Effector memory CD4-positive, alpha-beta T cell (primary cell): ENCODE data around the gene EXOC1L.

Experiments used
- DNase-seq, 3 donors: peaks; one replicate each; pipeline ENCODE4 v3.0.0-alpha.2; 2020
- H3K27ac ChIP-seq: 2 replicates; pipeline ENCODE4 v1.7.0; 2013; ENCODE audit warnings: mild to moderate bottlenecking, low read length, moderate library complexity; ENCODE audit not compliant: insufficient read depth, poor library complexity, severe bottlenecking
- H3K27me3 ChIP-seq: replicated peaks from 2 replicates; pipeline ENCODE4 v1.7.0; 2013; ENCODE audit warnings: mild to moderate bottlenecking, low read length; ENCODE audit not compliant: insufficient read depth, control insufficient read depth, poor library complexity, severe bottlenecking
- H3K36me3 ChIP-seq: 2 replicates; pipeline ENCODE4 v1.7.0; 2013; ENCODE audit warnings: mild to moderate bottlenecking, low read length, moderate library complexity; ENCODE audit not compliant: control insufficient read depth, insufficient read depth
- H3K4me1 ChIP-seq: 2 replicates; pipeline ENCODE4 v1.7.0; 2013; ENCODE audit warnings: low read length, mild to moderate bottlenecking; ENCODE audit not compliant: control insufficient read depth, insufficient read depth, poor library complexity, severe bottlenecking
- H3K4me3 ChIP-seq: 2 replicates; pipeline ENCODE4 v1.7.0; 2013; ENCODE audit warnings: low read length, low read depth, mild to moderate bottlenecking; ENCODE audit not compliant: insufficient read depth, poor library complexity, severe bottlenecking
- H3K9me3 ChIP-seq: 2 replicates; pipeline ENCODE4 v1.7.0; 2013; ENCODE audit warnings: mild to moderate bottlenecking, low read length, moderate library complexity; ENCODE audit not compliant: control insufficient read depth

The EXOC1L gene

DNA sequence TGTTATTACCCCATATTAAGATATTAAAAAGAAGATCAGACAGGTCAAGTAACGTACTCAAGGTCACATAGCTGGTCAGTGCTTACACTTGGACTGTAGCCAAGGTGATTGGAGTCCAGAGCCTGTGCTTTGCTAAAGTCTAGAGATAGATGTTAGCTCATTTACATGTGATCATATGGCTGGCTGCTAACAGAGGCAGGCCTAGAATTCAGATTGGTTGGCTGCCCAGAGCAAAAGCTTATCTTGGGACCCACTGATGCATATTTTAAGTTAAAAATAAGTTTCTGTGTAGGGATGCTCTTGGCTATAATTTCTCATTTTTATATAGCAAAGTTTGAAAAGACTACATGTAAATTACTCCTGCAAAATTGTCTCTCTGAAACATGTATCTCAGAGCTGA, 18.1 kb upstream of the EXOC1L start:
- no peak for DNase-seq
- Histone ChIP-seq H3K27ac (no peak overlapping the region), H3K9me3 (no peaks in the 10 kb centered on the region), H3K27me3 (no peaks in the 10 kb centered on the region), H3K4me3 (no peak overlapping the region), H3K36me3 (no peaks in the 10 kb centered on the region), H3K4me1 (no peaks in the 10 kb centered on the region)

DNA sequence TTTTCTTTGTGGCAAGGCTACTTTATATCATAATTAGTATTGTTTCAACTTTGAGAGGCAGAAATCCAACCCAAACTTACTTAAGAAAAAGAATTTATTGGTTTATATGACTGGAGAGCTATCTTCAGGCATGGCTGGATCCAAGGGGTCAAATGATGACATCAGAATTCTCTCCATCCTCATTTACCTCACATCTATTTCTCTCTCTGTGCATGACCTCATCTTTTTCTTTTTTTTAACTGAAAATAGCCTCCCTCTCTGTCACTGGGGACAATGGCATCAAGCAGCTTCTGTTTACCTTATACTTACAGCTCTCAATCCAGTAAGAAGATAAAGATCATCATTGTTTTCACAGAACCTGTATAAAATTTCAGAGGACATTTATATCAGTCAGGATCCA, 12.0 kb upstream of the EXOC1L start:
- Histone ChIP-seq H3K4me3 (no peak overlapping the region), H3K27me3 (no peaks in the 10 kb centered on the region), H3K36me3 (no peaks in the 10 kb centered on the region), H3K4me1 (no peaks in the 10 kb centered on the region), H3K27ac (no peak overlapping the region), H3K9me3 (no peaks in the 10 kb centered on the region)
- no peak for DNase-seq

DNA sequence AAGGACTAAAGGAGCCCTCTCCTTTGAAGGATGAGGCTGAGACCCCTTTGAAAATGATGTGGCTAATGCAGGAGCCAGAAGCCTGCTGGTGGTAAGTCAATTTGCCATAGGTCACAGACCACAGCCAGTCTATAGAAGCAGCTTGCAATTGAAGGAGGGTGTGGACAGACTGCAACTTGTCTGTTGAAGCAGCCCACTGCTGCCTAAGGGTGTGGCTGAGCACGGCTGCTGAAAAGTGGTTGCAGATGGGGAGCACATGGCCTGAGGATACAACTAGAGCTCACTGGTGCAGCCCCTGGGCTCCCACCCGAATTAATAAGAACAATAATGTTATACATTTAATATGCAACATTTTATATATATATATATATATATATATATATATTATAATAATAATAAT, 11.4 kb upstream of the EXOC1L start:
- no peak overlapping the region for H3K27ac ChIP-seq
- no peaks in the 10 kb centered on the region for H3K36me3 ChIP-seq
- no peaks in the 10 kb centered on the region for H3K27me3 ChIP-seq
- no peaks in the 10 kb centered on the region for H3K9me3 ChIP-seq
- no peaks in the 10 kb centered on the region for H3K4me1 ChIP-seq
- no peak overlapping the region for H3K4me3 ChIP-seq
- DNase-seq = no peak

DNA sequence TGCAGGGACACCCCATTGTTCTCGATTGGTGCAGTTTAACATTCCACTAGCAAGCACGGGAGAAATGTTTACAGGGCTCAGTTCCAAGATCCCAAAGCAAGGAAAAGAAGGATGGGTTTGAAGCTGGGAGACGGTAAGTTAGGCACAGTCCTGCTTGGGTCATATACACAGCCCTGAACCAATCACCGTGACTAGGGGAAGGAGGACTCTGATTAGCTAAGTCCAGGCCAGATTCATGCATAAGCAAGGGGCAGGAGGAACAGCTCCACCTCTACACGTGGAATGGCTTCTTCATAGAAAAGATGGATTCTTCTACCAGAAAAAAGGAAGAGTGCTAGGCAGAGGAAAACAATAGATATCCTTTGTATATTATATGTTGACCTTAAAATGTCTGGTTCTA, 11.0 kb upstream of the EXOC1L start:
- H3K9me3 ChIP-seq = no peaks in the 10 kb centered on the region
- DNase-seq = no peak
- H3K27me3 ChIP-seq = no peaks in the 10 kb centered on the region
- H3K4me1 ChIP-seq = no peaks in the 10 kb centered on the region
- no peaks in the 10 kb centered on the region for H3K36me3 ChIP-seq
- H3K27ac ChIP-seq = no peak overlapping the region
- no peak overlapping the region for H3K4me3 ChIP-seq

DNA sequence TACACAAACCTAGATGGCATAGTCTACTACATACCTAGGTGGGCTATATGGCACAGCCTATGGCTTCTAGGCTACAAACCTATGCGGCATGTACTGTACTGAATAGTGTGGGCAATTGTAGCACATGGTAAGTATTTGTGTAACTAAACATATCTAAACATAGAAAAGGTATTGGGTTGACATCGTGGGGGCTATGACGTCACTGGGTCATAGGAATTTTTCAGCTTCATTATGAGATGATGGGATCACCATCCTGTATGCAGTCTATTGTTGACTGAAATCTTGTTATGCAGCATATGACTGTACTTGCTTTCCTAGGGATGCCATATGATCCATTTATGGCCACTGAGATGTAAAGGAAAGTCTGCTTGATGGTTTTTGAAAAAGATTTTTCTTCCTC, 1.9 kb upstream of the EXOC1L start:
- Histone ChIP-seq H3K36me3 (no peaks in the 10 kb centered on the region), H3K27ac (no peak overlapping the region), H3K9me3 (no peaks in the 10 kb centered on the region), H3K4me1 (no peaks in the 10 kb centered on the region), H3K4me3 (no peak overlapping the region), H3K27me3 (peaks cover 10% of the 10 kb centered on the region)
- no peak for DNase-seq

DNA sequence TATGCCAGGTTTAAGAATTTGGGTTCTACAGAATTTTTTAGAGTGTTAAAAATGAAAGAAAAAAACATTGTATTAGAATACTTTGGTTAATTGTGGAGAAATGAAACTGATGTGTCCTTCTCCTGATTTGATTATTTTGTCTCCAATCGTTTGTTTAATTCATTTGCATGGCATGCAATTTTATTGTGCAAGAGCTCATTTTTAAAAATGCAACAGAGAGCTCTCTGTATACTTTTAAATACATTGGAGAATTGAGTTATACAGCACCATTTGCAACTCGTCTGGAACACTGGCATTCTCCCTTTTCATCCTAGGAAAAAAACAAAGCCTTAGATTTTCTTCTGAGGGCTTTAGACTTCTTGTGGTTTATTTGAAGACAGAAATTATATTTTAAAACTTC, 689 bp downstream of the EXOC1L start:
- H3K27me3 ChIP-seq = peaks cover 10% of the 10 kb centered on the region
- no peak overlapping the region for H3K4me3 ChIP-seq
- H3K27ac ChIP-seq = no peak overlapping the region
- H3K4me1 ChIP-seq = no peaks in the 10 kb centered on the region
- no peaks in the 10 kb centered on the region for H3K36me3 ChIP-seq
- no peak for DNase-seq
- H3K9me3 ChIP-seq = no peaks in the 10 kb centered on the region

DNA sequence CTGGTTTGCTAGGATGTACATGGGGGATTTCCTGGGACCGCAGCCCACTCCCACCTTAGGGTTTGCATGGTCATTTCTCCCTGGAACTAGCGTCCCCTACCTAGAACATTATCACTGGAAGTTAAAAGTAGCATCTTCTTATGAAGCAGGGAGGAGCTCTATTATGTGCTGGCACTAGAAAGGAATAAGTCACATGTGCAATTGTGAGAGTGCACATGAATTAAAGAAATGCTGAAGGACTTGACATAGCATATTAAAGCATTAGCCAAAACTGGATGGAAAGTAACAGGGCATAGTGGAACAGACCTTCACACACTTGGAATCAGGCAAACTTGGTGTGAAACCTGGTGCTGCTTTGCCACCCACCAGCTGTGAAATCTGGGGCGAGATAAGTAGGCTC, 2.7 kb downstream of the EXOC1L start:
- no peak for DNase-seq
- no peaks in the 10 kb centered on the region for H3K9me3 ChIP-seq
- no peaks in the 10 kb centered on the region for H3K4me1 ChIP-seq
- peaks cover 10% of the 10 kb centered on the region for H3K27me3 ChIP-seq
- H3K27ac ChIP-seq = no peak overlapping the region
- H3K4me3 ChIP-seq = no peak overlapping the region
- H3K36me3 ChIP-seq = no peaks in the 10 kb centered on the region

DNA sequence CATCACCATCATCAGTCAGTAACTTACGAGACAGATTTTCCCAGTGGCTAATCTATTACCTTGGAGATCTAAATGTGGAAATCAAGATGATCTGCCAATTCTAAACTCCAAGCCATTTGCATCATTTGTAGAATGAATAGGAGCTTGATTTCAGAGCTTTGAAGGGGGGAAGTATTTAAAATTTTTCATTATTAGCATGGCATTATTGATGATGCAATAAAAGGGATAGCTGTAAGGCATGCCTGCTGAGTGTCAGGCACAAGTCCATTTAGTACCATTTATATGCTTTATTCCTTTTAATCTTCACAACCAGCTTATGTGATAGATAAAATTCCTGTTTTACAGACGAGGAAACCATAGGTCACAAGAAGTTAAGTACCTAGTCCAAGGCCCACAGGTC, 5.3 kb downstream of the EXOC1L start:
- Histone ChIP-seq H3K27me3 (peaks cover 1% of the 10 kb centered on the region), H3K9me3 (no peaks in the 10 kb centered on the region), H3K4me3 (no peak overlapping the region), H3K4me1 (no peaks in the 10 kb centered on the region), H3K36me3 (no peaks in the 10 kb centered on the region), H3K27ac (no peak overlapping the region)
- DNase-seq = no peak

DNA sequence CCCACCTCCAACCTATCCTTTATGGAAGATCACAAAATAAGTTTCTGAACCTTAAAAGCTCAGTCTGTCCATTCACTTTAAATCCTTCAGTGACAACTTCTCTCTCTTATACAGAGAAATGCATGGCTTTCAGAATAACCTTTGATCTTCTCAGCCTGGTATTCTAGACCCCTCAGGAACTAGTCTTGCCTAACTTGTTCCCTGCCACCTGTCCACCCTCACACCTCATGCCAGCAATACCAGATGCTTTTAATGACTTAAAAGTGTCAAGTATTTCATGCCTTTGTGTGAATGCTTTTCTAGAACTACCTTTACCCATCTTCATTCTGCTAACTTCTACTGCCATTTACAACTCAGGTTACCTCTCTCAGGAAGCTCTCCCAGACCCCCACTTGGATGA, 7.4 kb downstream of the EXOC1L start:
- Histone ChIP-seq H3K27me3 (no peaks in the 10 kb centered on the region), H3K36me3 (no peaks in the 10 kb centered on the region), H3K4me3 (no peak overlapping the region), H3K27ac (no peak overlapping the region), H3K9me3 (no peaks in the 10 kb centered on the region), H3K4me1 (no peaks in the 10 kb centered on the region)
- no peak for DNase-seq

DNA sequence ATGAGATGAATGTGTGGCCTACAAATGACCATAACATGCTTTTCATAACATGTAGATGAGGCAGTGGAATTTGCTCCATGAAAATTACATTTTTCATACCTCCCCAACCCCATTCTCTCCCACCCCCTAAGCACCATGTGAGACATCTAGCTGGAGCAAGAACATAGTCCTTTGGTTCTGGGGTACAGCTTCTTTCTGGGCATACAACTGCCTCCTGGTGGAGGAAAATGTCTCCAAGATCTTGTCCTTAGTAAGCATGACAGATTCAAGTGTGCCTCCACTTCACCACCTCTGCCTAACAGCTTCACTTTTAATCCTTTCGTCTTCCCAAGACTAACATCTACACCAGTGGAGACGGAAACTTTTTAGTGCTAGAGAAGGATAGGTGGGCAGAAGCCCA, 8.0 kb downstream of the EXOC1L start:
- H3K27me3 ChIP-seq = no peaks in the 10 kb centered on the region
- H3K36me3 ChIP-seq = no peaks in the 10 kb centered on the region
- no peak for DNase-seq
- H3K27ac ChIP-seq = no peak overlapping the region
- H3K9me3 ChIP-seq = no peaks in the 10 kb centered on the region
- no peaks in the 10 kb centered on the region for H3K4me1 ChIP-seq
- no peak overlapping the region for H3K4me3 ChIP-seq

DNA sequence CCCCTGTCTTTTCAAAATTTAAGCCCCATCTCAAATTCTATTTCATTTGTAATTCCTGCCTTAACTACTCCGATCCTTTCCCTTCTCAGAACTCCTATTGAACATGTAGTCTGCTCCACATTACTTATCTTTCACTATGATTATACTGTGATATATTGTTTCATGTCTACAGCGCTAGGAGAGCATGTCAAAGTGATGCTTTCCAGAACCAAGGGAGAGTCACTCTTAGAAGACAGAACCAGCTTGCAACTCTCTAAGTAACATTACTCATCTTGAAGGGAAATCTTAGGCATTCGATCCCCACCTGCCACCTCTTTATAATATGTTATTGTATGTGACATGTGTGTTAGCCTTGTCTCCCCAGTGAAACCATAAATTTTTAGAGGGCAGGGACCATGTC, 10.5 kb downstream of the EXOC1L start:
- H3K36me3 ChIP-seq = no peaks in the 10 kb centered on the region
- H3K9me3 ChIP-seq = no peaks in the 10 kb centered on the region
- H3K4me1 ChIP-seq = no peaks in the 10 kb centered on the region

More for the DNA sequence above, 10.5 kb downstream of the EXOC1L start:
- H3K4me3 ChIP-seq = no peak overlapping the region
- DNase-seq = no peak
- no peak overlapping the region for H3K27ac ChIP-seq
- no peaks in the 10 kb centered on the region for H3K27me3 ChIP-seq
